GM18511 (cell line): ENCODE results near the gene MALT1.
"Not testable (repeated sequence)": the region's sequence is repeated elsewhere in the genome, so short reads cannot be mapped to it uniquely, and the experiment has no call there.

Experiments
- ATAC-seq: cut with Tn5 transposase; IDR thresholded peaks from one replicate; pipeline ENCODE4 v1.9.1; 2021; ENCODE audit warnings: mild to moderate bottlenecking, moderate library complexity; ENCODE audit not compliant: unreplicated experiment

The MALT1 gene

DNA sequence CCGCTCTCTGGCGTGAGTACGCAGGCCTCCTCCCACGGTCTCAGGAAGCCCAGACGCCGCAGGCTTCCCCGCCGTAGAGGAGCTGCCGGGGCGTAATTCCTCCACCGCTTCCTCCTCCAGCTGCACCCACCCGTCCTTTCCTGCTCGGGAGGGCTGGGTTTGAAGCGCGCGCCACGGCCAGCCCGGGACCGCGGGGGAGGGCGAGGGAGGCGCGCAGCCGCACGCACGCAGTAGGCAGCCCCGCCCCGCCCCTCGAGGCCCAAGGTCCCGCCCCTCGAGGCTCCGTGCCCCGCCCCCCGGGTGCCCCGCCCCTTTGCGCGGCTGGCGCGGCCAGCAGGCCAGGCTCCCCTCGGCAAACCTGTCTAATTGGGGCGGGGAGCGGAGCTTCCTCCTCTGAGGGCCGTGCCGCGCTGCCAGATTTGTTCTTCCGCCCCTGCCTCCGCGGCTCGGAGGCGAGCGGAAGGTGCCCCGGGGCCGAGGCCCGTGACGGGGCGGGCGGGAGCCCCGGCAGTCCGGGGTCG, at the start of gene MALT1:
Gene MALT1 (plus strand): TSS at position 355 of the 521 bp plus-strand sequence. CDS start 179 bp downstream, outside the sequence.
- ATAC-seq, result peak; percentile 83

DNA sequence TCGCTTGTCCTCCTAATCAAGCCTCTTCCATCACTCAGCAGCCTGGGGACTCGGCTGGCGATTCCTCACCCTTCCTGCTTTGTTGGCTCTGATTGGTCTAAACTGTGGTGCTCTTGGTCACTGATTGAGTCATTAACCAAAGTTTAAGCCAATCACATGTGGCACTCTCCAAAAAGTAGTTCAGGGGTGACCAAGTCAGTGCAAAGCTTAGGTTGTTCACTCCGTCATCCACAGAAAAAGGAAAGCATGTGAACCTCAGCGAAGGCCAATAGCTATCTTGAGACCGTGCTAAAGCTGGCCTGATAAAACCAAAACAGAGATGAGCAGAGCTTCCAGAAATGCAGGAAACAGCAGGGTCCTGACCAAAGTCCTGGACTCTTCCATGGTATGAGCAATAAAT, 47.3 kb upstream of the MALT1 start:
- no peak for ATAC-seq

DNA sequence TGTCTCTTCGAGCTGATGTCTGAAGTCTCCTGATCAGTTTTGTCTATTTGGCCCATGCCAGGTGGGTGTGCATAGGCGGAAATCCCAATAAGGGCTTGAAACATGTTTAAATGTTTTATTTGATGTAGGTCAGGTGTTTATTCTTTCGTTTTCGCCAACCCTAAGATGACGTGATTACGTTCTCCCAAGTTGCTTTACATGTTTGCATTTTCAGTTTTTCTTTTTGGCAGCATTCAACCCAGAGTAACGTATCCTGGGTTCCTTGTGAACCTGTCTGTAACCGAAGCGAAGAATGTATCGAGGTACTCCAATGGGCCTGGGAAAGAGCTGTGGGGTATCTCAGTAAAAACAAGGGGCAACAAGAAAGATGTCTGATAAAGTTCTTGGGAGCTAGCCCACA, 45.4 kb upstream of the MALT1 start:
- no peak for ATAC-seq

DNA sequence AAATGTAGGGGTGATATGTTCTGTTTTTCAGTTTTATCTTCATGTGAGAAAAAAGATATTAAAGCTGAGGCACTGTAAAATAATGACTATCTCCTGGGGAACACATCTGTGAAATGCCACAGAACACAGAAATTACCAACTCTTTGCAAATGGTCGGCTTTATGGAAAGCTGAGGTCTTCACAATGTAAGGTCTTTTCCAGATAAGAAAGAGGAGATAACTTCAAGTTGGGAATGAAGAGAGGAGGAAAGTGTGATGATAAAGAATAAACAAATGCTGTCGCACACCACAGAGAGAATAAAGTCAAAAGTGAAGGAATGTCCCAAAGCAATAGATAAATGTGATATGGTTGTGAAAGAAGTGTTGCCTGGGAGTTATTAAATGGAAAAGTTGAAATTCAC, 41.2 kb upstream of the MALT1 start:
- ATAC-seq, result no peak

DNA sequence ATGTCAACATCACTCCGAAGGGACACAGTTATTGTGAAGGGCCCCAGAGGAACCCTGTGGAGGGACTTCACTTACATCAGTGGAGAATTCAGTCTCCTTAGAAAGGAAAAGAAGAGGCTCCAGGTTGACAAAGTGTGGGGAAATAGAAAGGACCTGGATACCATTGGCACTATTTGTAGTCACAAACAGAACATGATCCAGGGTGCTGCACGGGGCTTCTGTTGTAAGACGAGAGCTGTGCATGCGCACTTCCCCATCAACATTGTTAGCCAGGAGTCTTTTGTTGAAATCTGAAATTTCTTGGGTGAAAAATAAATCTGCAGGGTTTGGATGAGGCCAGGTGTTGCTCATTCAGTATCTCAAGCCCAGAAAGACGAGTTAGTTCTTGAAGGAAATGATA, 40.0 kb upstream of the MALT1 start:
- no peak for ATAC-seq

GRCh38 chr18:58632552-58632951, 38.7 kb upstream of the MALT1 start:
- no peak for ATAC-seq

- ATAC-seq, result no peak
Observed at GRCh38 chr18:58633874-58634273, 37.4 kb upstream of the MALT1 start.

DNA sequence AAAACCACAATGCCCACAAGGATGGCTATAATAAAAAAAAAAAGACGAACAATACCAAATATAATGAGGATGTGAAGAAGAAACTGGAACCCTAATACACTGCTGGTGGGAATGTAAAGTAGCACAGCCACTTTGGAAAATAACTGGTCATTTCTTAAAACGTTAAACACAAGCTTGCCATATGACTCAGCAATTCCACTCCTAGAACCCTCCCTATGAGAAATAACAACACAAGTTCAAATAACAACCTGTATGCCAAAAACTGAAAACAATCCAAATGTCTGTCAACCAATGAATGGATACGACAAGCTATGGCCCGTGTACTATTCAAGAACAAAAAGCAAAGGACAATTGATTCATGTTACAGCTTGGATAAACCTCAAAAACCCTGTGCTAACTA, 35.4 kb upstream of the MALT1 start:
- ATAC-seq, result no peak

DNA sequence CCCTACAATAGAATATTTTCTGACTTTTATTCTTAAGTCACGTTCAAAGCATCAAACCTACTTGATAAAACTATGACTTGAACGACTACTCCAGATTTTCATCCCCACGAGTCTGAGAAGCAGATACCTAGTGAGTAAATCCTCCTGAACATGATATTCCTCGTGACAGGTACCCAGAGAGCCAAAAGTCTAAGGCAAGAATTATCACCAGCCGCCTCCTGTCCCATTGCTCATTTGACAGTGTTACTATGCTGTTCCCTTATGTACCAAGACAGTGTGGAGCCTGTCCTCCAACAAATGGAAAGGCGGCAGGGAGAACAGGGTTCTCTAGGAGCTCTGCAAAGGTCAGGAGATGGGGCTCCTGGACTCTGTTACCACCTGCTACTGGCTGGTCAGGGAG, 34.1 kb upstream of the MALT1 start:
- ATAC-seq, result no peak

GRCh38 chr18:58637946-58638345, 33.3 kb upstream of the MALT1 start:
- no peak for ATAC-seq

DNA sequence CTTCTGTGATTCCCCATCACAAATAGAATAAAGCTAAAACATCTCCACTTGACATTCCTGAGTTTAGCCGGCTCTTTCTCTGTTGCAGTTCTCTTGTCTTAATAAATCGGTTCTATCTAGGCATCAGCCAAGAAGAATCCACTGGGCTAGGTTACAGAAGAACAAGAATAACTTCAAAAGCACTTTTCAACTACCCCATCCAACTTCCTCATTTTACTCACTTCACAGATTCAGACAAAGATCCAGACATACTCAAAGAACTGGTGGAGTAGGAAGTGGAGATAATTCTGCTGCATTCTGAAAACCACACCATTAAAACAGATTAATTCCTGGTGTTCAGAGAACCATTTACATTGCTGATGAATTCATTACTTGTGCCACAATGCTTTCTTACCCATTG, 32.8 kb upstream of the MALT1 start:
- ATAC-seq, result peak; percentile 65

DNA sequence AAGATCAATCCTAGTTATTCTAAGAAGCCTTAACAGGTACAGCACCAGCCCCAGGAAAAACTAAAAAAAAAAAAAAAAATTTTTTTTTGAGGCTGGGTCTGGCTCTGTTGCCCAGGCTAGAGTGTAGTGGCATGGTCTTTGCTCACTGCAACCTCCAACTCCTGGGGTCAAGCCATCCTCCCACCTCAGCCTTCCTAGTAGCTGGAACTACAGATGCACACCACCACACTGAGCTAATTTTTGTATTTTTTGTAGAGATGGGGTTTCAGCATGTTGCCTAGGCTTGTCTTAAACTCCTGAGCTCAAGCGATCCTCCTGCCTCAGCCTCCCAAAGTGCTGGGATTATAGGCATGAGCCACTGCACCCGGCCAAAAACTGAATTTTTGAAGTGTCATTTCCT, 32.0 kb upstream of the MALT1 start:
- ATAC-seq, result no peak

DNA sequence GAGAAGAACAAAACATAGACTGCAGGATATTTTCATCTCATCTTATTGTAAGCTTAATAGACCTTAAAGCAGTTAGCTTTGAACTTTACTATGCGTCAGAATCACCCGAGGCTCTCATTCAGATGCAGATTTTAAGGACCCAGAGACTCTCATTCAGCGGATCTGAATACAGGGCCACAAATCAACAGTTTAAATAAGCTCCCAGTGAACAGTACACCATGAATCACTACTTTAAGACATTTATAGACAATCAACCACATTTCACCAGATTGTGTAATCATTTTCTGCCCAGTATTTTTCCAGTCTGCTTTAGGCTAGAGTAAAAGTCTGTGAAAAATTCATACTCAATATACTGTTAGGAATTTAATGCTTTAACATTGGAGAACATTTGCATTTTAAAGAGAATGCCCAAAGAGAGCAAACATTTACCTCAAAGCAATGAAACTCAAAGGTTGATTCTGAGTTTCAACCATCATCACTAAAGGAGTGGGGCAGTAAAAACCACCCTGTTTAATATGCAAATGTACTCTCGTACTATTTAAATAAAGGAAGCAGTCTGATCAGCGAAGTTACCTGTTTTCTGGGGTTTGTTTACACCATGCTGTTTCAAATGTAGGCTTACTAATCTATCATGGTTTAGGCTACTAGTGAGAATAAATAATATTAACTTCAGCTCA, 31.4 kb upstream of the MALT1 start:
- peak; percentile 60 for ATAC-seq

- ATAC-seq, result no peak
Observed at GRCh38 chr18:58640428-58640805, 30.8 kb upstream of the MALT1 start.

- no peak for ATAC-seq
Observed at GRCh38 chr18:58640891-58641610, 30.2 kb upstream of the MALT1 start.

GRCh38 chr18:58643557-58643956, 27.7 kb upstream of the MALT1 start:
- ATAC-seq, result not testable (repeated sequence)

DNA sequence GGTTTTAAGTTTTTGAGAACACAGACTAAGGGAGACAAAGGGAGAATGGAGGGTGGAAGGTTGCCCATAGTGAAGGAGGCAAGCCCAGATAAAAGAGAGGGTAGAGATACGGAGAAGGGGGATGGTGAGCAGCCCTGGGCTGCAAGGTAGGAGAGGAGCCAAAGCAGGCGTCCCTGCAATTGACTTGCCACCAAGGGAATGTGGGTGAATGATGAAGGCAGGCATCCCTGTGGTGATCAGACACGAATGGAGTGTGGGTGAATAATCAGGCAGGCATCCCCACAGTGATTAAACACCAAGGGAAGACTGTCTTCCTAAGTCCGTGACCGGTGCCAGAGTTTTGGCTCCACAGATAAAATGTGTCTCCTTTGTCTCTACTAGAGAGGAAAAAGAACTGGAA, 25.9 kb upstream of the MALT1 start:
- ATAC-seq, result no peak

DNA sequence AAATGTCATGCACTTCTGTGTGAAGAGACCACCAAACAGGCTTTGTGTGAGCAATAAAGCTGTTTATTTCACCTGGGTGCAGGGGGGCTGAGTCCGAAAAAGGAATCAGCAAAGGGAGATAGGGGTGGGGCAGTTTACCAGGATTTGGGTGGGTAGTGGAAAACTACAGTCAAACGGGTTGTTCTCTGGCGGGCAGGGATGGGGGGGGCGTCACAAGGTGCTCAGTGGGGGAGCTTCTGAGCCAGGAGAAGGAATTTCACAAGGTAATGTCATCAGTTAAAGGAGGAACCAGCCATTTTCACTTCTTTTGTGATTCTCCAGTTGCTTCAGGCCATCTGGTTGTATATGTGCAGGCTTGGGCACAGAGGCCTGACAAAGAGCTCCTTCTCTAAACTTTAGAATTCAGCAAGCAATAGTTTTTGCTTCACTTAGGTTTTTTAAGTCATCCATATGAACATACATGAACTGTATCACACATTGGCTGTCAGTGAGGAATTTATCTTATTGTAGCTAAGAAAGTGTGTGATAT, 24.9 kb upstream of the MALT1 start:
- no peak for ATAC-seq

GRCh38 chr18:58649966-58650816, 21.1 kb upstream of the MALT1 start:
- ATAC-seq, result peak; percentile 83

- ATAC-seq, result not testable (repeated sequence)
Observed at GRCh38 chr18:58650830-58651229, 20.4 kb upstream of the MALT1 start.

DNA sequence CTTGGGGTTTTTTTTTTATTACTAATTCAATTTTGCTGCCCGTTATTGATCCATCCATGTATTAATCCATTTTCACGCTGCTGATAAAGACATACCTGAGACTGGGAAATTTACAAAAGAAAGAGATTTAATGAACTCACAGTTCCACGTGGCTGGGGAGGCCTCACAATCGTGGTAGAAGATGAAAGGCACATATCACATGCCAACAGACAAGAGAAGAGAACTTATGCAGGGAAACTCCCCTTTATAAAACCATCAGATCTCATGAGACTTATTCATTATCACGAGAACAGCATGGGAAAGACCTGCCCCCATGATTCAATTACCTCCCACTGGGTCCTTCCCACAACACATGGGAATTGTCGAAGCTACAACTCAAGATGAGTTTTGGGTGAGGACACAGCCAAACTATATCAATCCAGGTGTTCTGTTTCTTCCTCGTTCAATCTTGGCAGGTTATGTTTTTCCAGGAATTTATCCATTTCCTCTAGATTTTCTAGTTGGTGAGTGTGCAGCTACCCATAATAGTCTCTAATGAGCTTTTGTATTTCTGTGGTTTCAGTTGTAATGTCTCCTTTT, 18.0 kb upstream of the MALT1 start:
- not testable (repeated sequence) for ATAC-seq
